ENCODE measurements around the gene EPS8L2.
A peak's percentile ranks its signal among the peaks of the same experiment; 100 is the strongest.

Gene EPS8L2

DNA sequence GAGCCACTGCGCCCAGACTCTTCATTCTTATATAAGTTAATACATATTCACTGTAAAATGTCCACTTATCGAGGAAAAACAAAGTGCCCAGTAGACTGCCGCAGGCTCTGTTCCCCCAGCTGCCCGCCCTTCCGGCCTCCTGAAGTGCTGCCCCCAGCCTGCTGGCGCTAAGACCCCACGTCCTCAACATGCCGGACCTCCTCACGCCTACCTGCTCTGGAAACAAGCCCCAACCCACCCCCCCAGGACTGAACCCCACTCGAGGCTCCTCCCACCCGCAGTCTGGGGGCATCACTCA is 70.2 kb downstream of the EPS8L2 start:
- no peak for DNase-seq (ENCODE audit: low read depth, low spot score)

DNA sequence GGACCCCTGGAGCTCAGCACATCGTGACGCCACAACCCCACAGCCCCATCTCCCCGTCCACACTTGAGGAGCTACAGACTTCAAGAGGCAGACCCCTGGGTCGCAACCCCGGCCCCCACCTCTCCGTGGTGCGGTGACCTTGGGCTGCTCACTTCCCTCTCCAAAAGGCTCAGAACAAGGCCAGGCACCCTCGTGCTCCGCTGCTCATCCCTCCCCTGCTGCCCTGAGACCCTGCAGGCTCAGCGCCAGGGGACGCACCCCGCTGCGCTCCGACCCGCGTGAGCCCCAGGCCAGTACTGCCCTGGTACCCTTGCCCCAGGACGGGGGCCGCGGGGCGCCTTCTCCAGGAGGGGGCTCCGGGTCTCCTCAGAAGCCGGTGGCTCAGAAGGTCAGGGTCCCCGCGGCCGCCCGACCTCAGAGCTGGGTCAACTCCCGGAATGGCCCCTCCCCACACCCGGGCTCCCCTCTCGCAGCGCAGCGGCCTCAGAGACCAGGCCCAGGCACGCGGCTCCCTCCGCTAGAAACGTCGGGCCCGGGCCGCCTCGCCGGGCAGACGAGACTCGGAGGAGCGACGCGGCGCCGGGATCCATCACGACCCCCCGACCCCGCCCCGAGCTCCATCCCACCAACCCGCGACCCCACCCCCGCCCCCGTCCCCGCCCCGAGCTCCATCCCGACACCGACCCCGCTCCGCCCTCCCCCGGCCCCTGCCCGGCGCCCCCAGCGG is 70.7 kb downstream of the EPS8L2 start:
- DNase-seq (ENCODE audit: low read depth, low spot score): peak; percentile 71

Data from ELF-1 (cell line).